CD4-positive, alpha-beta T cell (primary cell): ENCODE measurements around the gene TOR2A. TPM values are rescaled to one million over a fixed set of nuclear protein-coding genes. Genes with fewer than 3 reads are reported as not detected.
A peak's percentile ranks its signal among the peaks of the same experiment; 100 is the strongest.

Experiments used
- ATAC-seq: fragments of 200-7000 bp; cut with Tn5 transposase; one replicate; pipeline ENCODE4 v1.10.0; 2022; ENCODE audit warnings: mild to moderate bottlenecking; ENCODE audit not compliant: poor library complexity
- CTCF ChIA-PET: fragments of 350-600 bp; sonication (Branson Sonifier 250); formaldehyde crosslinking; loops from one replicate; lab custom pipeline; 2021; ENCODE audit warnings: antibody characterized with exemption, inconsistent platforms; lab: Charles Lee
- POLR2A ChIA-PET: fragments of 350-600 bp; sonication (Branson Sonifier 250); formaldehyde crosslinking; loops from one replicate; lab custom pipeline; 2021; ENCODE audit warnings: antibody characterized with exemption, inconsistent platforms; lab: Charles Lee
- DNase-seq, 14 experiments: peaks; one replicate each; pipeline ENCODE4 v3.0.0-alpha.2; 2013 to 2020; ENCODE audit warnings: mixed read lengths in 2 of 14
- H3K27ac ChIP-seq, 2 donors: one replicate each; pipeline versions ENCODE4 v1.5.1 to v1.7.0; 2013; ENCODE audit warnings: low read length in 2 of 2, low read depth in 1 of 2, mild to moderate bottlenecking in 1 of 2
- H3K27me3 ChIP-seq, 2 experiments: 1 replicate in 1 of 2; 2 replicates in 1 of 2; pipeline versions ENCODE4 v1.6.1 to v1.7.0; 2013; ENCODE audit warnings: low read length in 2 of 2, control low read depth in 1 of 2, mild to moderate bottlenecking in 1 of 2, moderate library complexity in 1 of 2; ENCODE audit not compliant: insufficient read depth in 2 of 2, control insufficient read depth in 1 of 2
- H3K36me3 ChIP-seq: one replicate; pipeline ENCODE4 v1.6.1; 2013; ENCODE audit warnings: low read length, control low read depth; ENCODE audit not compliant: insufficient read depth
- H3K4me1 ChIP-seq: one replicate; pipeline ENCODE4 v1.6.1; 2013; ENCODE audit warnings: low read length, control low read depth; ENCODE audit not compliant: insufficient read depth
- H3K4me3 ChIP-seq: one replicate; pipeline ENCODE4 v1.5.1; 2013; ENCODE audit warnings: mild to moderate bottlenecking, low read length, moderate library complexity
- H3K9me3 ChIP-seq, 2 experiments: 1 replicate in 1 of 2; 2 replicates in 1 of 2; pipeline versions ENCODE4 v1.6.1 to v1.7.0; 2013; ENCODE audit warnings: low read length in 2 of 2, mild to moderate bottlenecking in 2 of 2, control low read depth in 1 of 2, moderate library complexity in 1 of 2; ENCODE audit not compliant: control insufficient read depth in 1 of 2, insufficient read depth in 1 of 2
- H3K27ac Mint-ChIP-seq: one replicate; pipeline ENCODE4 v1.8.0; 2020; ENCODE audit warnings: mixed read lengths
- H3K27me3 Mint-ChIP-seq: one replicate; pipeline ENCODE4 v1.8.0; 2021; ENCODE audit warnings: mixed read lengths
- H3K36me3 Mint-ChIP-seq: one replicate; pipeline ENCODE4 v1.8.0; 2021; ENCODE audit warnings: low read depth, mixed read lengths
- H3K4me1 Mint-ChIP-seq: one replicate; pipeline ENCODE4 v1.8.0; 2021; ENCODE audit warnings: low read depth, mixed read lengths
- H3K4me3 Mint-ChIP-seq: one replicate; pipeline ENCODE4 v1.8.0; 2020; ENCODE audit warnings: mild to moderate bottlenecking, mixed read lengths
- H3K9me3 Mint-ChIP-seq: one replicate; pipeline ENCODE4 v1.8.0; 2020; ENCODE audit warnings: mixed read lengths
- intact Hi-C, 2 experiments: fragments of 100-400 bp; cut with DNase I in 1 of 2; cut with micrococcal nuclease in 1 of 2; formaldehyde crosslinking; loops; one replicate each; pipeline versions ENCODE4 v1.15.1 to v1.9.0; 2023 to 2025; cut with DNase I, micrococcal nuclease
- total RNA-seq, 174 experiments: library from RNA in 2 of 174; stranded (reverse) in 2 of 174; gene quantifications; one replicate each; pipeline ENCODE4 v1.2.3 and lab custom pipeline; 2021 to 2026
- TF ChIP-seq, protein P1 (sequence below): fragments of 200-600 bp; IDR thresholded peaks from one replicate; pipeline ENCODE4 v1.8.0; 2022; ENCODE audit warnings: antibody characterized with exemption, mild to moderate bottlenecking

Gene TOR2A
- total RNA-seq, 2 experiments from 2014 or later = 7.6 to 8.2 TPM

DNA sequence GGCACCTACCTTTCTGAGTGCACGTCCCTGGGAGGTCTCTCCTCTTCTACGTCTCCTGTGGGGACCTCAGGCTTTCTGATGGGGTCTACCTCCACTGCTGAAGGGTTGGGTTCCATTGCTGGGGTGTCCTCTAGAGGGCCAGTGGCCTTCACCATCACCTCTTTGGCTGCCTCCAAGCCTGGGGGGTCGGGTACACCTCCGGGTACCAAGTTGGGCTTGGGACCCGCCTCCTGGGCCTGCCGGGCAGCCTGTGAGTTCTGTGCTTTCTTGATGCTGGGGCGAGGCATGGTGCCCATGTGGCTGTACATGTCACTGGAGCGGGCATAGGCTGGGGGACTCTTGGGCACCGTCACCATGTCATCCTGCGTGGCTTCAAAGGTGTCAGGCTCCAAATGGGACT lies 38.9 kb upstream of the TOR2A start:
- no peak for ATAC-seq
- intact Hi-C loops = no loop called here
- H3K27ac ChIP-seq = peak overlapping the region in 1 of 2 donors; percentile 30
- H3K9me3 Mint-ChIP-seq = no peaks in the 10 kb centered on the region
- no peaks in the 10 kb centered on the region for H3K27me3 ChIP-seq
- H3K27me3 Mint-ChIP-seq = no peaks in the 10 kb centered on the region
- H3K4me1 Mint-ChIP-seq = peaks cover 61% of the 10 kb centered on the region
- H3K36me3 Mint-ChIP-seq = peaks cover 57% of the 10 kb centered on the region
- DNase-seq = no peak
- peak overlapping the region; percentile 70 for H3K27ac Mint-ChIP-seq
- TF ChIP-seq, protein P1, sequence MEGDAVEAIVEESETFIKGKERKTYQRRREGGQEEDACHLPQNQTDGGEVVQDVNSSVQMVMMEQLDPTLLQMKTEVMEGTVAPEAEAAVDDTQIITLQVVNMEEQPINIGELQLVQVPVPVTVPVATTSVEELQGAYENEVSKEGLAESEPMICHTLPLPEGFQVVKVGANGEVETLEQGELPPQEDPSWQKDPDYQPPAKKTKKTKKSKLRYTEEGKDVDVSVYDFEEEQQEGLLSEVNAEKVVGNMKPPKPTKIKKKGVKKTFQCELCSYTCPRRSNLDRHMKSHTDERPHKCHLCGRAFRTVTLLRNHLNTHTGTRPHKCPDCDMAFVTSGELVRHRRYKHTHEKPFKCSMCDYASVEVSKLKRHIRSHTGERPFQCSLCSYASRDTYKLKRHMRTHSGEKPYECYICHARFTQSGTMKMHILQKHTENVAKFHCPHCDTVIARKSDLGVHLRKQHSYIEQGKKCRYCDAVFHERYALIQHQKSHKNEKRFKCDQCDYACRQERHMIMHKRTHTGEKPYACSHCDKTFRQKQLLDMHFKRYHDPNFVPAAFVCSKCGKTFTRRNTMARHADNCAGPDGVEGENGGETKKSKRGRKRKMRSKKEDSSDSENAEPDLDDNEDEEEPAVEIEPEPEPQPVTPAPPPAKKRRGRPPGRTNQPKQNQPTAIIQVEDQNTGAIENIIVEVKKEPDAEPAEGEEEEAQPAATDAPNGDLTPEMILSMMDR = no peak
- ChIA-PET POLR2A (interaction anchor here (0.8 to 0.9 kb wide), 2 partner anchors 10 to 11 kb away, joined by 3 read pairs; no protein-coding TSS in a partner anchor), CTCF (interaction anchor here (1.9 kb wide), 1 partner anchor 38 kb away, joined by 6 read pairs; the partner anchor contains the start of gene TOR2A)
- H3K4me3 ChIP-seq = no peak overlapping the region
- peaks cover 39% of the 10 kb centered on the region for H3K36me3 ChIP-seq
- H3K4me3 Mint-ChIP-seq = peak overlapping the region; percentile 49
- H3K9me3 ChIP-seq = no peaks in the 10 kb centered on the region
- H3K4me1 ChIP-seq = peaks cover 73% of the 10 kb centered on the region

DNA sequence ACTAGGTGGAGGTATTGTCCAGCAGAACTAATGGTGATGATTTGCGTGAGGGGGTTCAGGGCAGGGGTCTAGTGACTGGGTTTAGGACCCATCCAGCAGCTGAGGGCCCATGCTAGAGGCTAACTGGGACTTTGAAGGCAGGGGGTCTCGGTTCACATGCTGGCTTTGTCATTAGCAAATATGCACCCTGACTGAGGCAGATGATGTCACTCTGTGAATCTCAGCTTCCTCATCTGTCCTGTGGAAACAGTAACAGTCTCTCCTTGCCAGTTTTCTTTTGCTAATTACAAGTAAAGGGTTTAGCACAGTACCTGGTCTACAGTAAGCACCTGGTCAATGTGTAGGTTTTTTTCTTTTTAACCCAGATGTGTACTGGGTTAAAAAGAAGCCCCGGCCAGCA lies 38.2 kb upstream of the TOR2A start:
- ChIA-PET POLR2A (interaction anchor here (0.8 to 0.9 kb wide), 2 partner anchors 10 to 12 kb away, joined by 3 read pairs; partner anchors contain the start of gene CDK9), CTCF (interaction anchor here (1.9 to 4.6 kb wide), 2 partner anchors 12 to 38 kb away, joined by 6 to 24 read pairs; partner anchors contain the start of genes CDK9 and TOR2A)
- intact Hi-C loops = no loop called here
- peaks cover 41% of the 10 kb centered on the region for H3K36me3 ChIP-seq
- no peaks in the 10 kb centered on the region for H3K9me3 ChIP-seq
- DNase-seq (no peak), ATAC-seq (no peak)
- Mint-ChIP-seq H3K27ac (peak overlapping the region; percentile 97), H3K4me1 (peaks cover 64% of the 10 kb centered on the region), H3K27me3 (no peaks in the 10 kb centered on the region), H3K4me3 (no peak overlapping the region), H3K36me3 (peaks cover 60% of the 10 kb centered on the region), H3K9me3 (no peaks in the 10 kb centered on the region)
- H3K4me1 ChIP-seq = peaks cover 74% of the 10 kb centered on the region
- H3K27ac ChIP-seq = peak overlapping the region in 1 of 2 donors; percentile 9
- TF ChIP-seq, protein P1 = no peak
- H3K4me3 ChIP-seq = no peak overlapping the region
- no peaks in the 10 kb centered on the region for H3K27me3 ChIP-seq

DNA sequence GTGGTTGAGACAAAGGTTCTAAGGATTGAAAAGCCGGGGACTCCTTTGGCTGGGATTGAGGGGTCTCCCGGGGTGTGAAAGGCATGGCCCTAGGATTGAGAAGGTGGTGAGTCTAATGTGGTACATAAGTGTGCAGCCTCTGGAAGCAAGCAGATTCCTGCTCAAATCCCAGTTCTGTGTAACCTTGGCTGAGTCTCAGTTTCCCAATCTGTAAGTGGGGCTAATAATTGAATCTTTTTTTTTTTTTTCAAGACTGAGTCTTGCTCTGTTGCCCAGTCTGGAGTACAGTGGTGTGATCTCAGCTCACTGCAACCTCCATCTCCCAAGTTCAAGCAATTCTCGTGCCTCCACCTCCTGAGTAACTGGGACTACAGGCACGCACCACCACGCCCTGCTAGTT lies 37.5 kb upstream of the TOR2A start:
- H3K27me3 Mint-ChIP-seq = no peaks in the 10 kb centered on the region
- Histone ChIP-seq H3K27me3 (no peaks in the 10 kb centered on the region), H3K4me3 (no peak overlapping the region), H3K36me3 (peaks cover 45% of the 10 kb centered on the region), H3K4me1 (peaks cover 81% of the 10 kb centered on the region), H3K9me3 (no peaks in the 10 kb centered on the region), H3K27ac (no peak overlapping the region)
- peaks cover 66% of the 10 kb centered on the region for H3K4me1 Mint-ChIP-seq
- peak overlapping the region; percentile 30 for H3K4me3 Mint-ChIP-seq
- no peak for ATAC-seq
- TF ChIP-seq, protein P1 = no peak
- ChIA-PET POLR2A (interaction anchor here (0.9 to 3.8 kb wide), 4 partner anchors 10 to 38 kb away, joined by 3 to 45 read pairs (median 16); partner anchors contain the start of genes CDK9 and TOR2A), CTCF (interaction anchor here (1.9 to 4.6 kb wide), 2 partner anchors 12 to 37 kb away, joined by 6 to 24 read pairs; partner anchors contain the start of genes CDK9 and TOR2A)
- intact Hi-C loops = no loop called here
- peaks cover 59% of the 10 kb centered on the region for H3K36me3 Mint-ChIP-seq
- peak overlapping the region; percentile 97 for H3K27ac Mint-ChIP-seq
- H3K9me3 Mint-ChIP-seq = no peaks in the 10 kb centered on the region
- DNase-seq = no peak
